Gastroesophageal sphincter (tissue), 3 donors: ENCODE measurements around the gene SLC39A2.

Source experiments
- CTCF ChIP-seq, 4 experiments: fragments of 200-600 bp in 2 of 4; fragments of 450-650 bp in 2 of 4; sonication (generic) in 1 of 4; IDR thresholded peaks; one replicate each; pipeline ENCODE4 v1.5.1; 2017 to 2019; ENCODE audit warnings: antibody characterized with exemption in 4 of 4, mild to moderate bottlenecking in 2 of 4, moderate library complexity in 2 of 4
- POLR2A ChIP-seq, 2 donors: fragments of 450-650 bp; IDR thresholded peaks; one replicate each; pipeline ENCODE4 v1.6.1; 2017; ENCODE audit warnings: antibody characterized with exemption in 2 of 2, mild to moderate bottlenecking in 2 of 2, moderate library complexity in 1 of 2

- no peak for TF ChIP-seq CTCF (IDR thresholded peaks at IDR 0.05)
- no peak for TF ChIP-seq POLR2A (IDR thresholded peaks at IDR 0.05)
Measured at GRCh38 chr14:20997564-20997963, 1.5 kb upstream of the SLC39A2 start.
